Smooth muscle cell of the umbilical artery (primary cell): ENCODE measurements around the gene ACER1. TPM values are rescaled to one million over a fixed set of nuclear protein-coding genes. Genes with fewer than 3 reads are reported as not detected.

Experiments used
- total RNA-seq: library from RNA; depleted of rRNA; stranded (reverse); fragments of >200 nt; gene quantifications from 2 replicates; pipeline ENCODE4 v1.2.3, GENCODE V29; 2014

The ACER1 gene, protein sequence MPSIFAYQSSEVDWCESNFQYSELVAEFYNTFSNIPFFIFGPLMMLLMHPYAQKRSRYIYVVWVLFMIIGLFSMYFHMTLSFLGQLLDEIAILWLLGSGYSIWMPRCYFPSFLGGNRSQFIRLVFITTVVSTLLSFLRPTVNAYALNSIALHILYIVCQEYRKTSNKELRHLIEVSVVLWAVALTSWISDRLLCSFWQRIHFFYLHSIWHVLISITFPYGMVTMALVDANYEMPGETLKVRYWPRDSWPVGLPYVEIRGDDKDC
- total RNA-seq: 0.09 TPM in 1 of 2 replicates, not detected in the other

DNA sequence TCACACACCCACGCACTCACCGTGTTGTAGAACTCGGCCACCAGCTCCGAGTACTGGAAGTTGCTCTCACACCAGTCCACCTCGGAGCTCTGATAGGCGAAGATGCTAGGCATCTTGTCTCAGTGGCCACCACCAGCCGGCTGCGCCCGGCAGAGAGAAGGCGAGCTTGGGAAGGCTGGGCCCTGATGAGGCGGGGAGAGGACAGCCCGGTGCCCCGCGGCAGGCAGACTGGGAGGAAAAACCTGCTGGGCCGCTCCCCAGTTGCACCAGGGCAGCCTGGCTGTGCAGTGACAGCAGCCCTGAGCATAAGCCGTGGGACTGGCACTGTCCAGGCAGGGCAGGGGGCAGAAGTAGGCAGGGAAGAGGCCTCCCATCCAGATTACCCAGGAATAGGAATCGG, at the start of gene ACER1:
Gene ACER1 (minus strand): TSS at position 174 of the 400 bp plus-strand sequence. CDS start 61 bp downstream, at position 113.

DNA sequence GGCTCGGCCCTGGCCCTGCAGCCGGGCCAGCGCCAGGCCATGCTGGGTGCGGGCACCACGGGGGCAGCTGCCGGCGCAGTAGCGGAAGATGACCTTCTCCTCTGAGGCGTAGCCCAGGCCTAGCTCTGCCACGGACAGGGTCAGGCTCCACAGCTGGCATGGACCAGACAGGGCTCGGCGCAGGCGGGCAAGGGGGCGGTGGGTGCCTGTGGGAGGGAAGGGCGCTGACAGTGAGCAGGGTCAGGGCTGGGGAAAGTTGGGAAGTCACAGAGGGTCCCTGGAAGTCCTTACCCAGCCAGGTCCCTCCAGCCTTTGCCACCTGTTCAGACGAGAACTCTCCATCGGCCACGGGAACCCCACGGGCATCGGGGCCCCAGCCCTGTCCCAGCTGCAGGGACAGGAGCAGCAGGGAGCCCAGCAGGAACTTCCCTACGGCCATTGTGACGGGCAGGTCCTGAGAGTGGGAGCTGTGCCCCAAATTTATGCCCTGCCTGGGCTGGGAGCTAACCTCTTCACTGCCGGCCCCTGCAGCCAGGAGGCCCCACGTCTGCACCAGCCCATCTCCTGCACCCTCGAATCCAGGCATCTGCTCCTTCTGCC, 42.1 kb upstream of the ACER1 start, which contains the start of gene PSPN:
Gene PSPN (minus strand): TSS at position 523 of the 600 bp plus-strand sequence. CDS start 84 bp downstream, at position 439.

DNA sequence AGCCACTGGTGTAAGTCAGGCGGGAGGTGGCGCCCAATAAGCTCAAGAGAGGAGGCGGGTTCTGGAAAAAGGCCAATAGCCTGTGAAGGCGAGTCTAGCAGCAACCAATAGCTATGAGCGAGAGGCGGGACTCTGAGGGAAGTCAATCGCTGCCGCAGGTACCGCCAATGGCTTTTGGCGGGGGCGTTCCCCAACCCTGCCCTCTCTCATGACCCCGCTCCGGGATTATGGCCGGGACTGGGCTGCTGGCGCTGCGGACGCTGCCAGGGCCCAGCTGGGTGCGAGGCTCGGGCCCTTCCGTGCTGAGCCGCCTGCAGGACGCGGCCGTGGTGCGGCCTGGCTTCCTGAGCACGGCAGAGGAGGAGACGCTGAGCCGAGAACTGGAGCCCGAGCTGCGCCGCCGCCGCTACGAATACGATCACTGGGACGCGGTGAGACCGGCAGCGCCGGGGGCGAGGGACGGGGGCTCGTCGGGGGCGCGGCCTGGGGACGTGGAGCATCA, 39.2 kb upstream of the ACER1 start, which contains the start of gene ALKBH7:
Gene ALKBH7 (plus strand): TSS at position 201 of the 502 bp plus-strand sequence. CDS start 27 bp downstream, at position 228.

DNA sequence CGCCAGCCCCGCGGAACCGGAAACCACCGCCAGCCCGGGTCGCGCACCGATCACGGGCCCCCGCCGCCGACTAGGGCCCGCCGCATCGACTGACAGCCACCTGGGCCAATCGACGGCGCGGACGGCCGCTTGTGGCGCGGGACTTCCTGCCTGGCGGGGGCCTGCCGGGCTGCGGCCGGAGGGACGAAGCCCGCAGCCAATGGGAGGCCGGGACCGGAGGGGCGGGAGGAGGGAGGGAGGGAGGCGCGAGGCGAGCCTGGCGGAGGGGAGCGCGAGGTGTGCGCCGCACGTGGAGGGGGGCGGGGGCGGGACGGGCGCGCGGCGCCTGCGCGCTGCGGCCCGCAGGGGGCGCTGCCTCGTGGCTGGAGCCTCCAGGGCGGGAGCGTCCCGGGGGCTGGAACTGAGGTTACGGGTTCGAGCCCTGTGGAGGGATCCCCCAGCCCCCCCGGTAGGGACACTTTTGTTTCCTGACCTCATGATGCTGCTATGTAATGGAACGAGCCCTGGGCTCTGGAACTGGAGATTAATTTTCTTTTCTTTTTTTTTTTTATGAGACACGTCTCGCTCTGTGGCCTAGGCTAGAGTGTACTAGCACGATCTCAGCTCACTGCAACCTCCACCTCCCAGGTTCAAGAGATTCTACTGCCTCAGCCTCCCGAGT, 53.4 kb downstream of the ACER1 start, which contains the start of gene MLLT1:
Gene MLLT1 (minus strand): TSS at position 45 of the 661 bp plus-strand sequence. CDS start 191 bp downstream, outside the sequence.

Other genes with a start within 250 kb of the ACER1 start
- 2.7 and 3.3 TPM in 2 replicates for gene RFX2, start 223.1 kb downstream of the ACER1 start, total RNA-seq
- gene ACSBG2, start 197.9 kb downstream of the ACER1 start, total RNA-seq: not detected in 2 replicates
- 5.3 and 7.9 TPM in 2 replicates for gene MLLT1, start 53.6 kb downstream of the ACER1 start, total RNA-seq
- gene CLPP, start 27.9 kb upstream of the ACER1 start, total RNA-seq: 39.2 and 54.3 TPM in 2 replicates
- 19.4 and 60.0 TPM in 2 replicates for gene ALKBH7, start 39.2 kb upstream of the ACER1 start, total RNA-seq
- gene PSPN, start 42.3 kb upstream of the ACER1 start, total RNA-seq: 1.4 and 1.5 TPM in 2 replicates
- gene GTF2F1, start 59.6 kb upstream of the ACER1 start, total RNA-seq: 40.4 and 54.5 TPM in 2 replicates
- 87.9 and 167 TPM in 2 replicates for gene KHSRP, start 91.2 kb upstream of the ACER1 start, total RNA-seq
- gene SLC25A41, start 100.2 kb upstream of the ACER1 start, total RNA-seq: not detected in 2 replicates
- 53.7 and 113 TPM in 2 replicates for gene SLC25A23, start 126.2 kb upstream of the ACER1 start, total RNA-seq
- not detected in 2 replicates for gene CRB3, start 130.7 kb upstream of the ACER1 start, total RNA-seq
- not detected in 2 replicates for gene DENND1C, start 148.2 kb upstream of the ACER1 start, total RNA-seq
- 0.60 TPM in 1 of 2 replicates, not detected in the other for gene TUBB4A, start 168.7 kb upstream of the ACER1 start, total RNA-seq
- gene TNFSF9, start 197.4 kb upstream of the ACER1 start, total RNA-seq: 0.14 and 0.30 TPM in 2 replicates